HK-2 (cell line): ENCODE measurements around the gene MPL.
"Not testable (repeated sequence)": the region's sequence is repeated elsewhere in the genome, so short reads cannot be mapped to it uniquely, and the experiment has no call there.

Experiments used
- DNase-seq: peaks from one replicate; pipeline ENCODE4 v3.0.0-alpha.2; 2018; ENCODE audit not compliant: unreplicated experiment

The MPL gene

DNA sequence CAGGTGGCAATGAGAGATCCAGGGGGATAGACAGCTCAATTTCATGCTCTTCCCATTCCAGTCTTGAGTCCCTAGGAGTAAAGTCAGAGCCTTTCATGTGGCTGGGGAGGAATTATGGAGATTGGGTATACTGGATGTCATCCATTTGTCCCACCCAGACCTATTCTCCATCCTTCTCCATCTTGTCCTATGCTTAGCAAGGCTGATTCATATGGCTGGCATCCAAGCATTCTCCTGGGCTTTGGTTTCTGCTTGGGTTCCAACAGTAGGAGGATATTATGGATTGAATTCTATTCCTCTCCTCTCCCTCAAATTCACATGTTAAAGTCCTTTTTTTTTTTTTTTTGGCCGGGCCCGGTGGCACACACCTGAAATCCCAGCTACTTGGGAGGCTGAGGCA, 17.3 kb downstream of the MPL start:
- DNase-seq: no peak

DNA sequence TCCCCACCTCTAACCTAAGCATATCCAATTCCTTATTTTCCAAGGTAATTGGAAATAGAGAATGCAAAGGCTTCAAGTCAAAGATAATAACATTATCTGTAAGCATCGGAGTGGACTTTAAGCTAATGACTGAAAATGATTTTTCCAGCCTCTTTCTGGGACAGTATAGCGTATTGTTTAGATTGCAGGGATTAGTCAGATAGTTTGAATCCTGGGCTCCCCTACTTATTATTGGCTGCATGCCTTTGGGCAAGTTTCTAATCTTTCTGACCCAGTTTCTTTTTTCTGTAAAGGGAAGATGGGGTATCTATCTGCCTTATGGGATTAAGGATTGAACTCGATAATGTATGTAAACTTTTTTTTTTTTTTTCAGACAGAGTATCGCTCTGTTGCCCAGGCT, 19.6 kb downstream of the MPL start:
- DNase-seq: no peak

DNA sequence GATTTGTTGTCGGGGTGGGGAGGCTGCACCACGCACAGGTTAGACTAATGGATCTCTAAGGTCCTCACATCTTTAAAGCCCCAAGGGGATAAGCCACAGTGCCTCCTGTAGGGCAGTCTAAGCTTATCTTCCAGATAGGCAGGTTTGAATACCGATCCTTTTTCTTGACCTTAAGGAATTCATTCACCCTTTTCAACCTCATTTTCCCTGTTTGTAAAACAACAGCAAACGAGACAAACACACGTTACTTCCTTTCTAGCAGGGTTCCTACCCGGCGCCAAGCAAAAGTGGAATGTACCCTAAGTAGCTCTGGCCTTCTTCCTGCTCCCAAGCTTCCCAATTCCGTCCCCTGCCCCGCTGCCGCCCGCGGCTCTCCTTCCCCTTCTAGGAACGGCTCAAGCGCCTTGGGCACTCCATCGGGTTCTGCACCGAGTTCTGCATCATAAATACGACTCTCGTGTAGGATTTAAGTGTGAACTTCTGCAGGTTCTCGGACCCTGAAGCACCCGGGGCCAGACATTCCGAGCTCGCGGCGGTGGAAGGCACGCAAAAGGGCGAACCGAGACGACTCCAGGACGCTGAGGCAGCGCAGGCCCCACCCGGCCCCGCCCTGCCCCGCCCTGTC, 20.6 kb downstream of the MPL start:
- no peak for DNase-seq

DNA sequence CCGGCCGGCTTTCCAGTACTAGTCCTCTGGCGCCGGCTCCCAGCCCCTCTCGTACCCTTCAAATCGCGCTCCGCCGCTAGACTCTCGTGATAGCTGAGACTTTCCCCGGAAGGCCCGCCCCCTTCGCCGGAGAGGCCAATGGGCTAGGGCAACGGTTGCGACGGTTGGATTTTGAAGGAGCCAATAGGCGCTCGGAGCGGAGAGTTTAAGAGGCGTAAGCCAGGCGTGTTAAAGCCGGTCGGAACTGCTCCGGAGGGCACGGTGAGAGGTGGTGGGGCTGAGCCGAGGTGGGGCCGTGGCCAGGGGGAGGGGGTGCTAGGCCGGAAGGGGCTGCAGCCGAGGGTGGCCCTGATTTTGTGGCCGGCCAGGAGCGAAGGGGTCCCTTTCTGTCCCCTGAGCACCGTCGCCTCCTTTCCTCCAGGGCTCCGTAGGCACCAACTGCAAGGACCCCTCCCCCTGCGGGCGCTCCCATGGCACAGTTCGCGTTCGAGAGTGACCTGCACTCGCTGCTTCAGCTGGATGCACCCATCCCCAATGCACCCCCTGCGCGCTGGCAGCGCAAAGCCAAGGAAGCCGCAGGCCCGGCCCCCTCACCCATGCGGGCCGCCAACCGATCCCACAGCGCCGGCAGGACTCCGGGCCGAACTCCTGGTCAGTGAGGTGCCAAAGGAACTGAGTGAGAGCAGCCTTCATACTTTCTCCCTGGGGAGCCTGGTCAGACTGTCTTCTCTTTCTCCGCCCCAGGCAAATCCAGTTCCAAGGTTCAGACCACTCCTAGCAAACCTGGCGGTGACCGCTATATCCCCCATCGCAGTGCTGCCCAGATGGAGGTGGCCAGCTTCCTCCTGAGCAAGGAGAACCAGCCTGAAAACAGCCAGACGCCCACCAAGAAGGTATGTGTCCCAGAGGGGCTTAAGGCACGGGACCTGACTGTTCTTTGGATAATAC, 21.4 kb downstream of the MPL start, which contains the start of gene CDC20:
CDC20 (plus strand) TSS at position 236 of the 948 bp plus-strand sequence; CDS start at position 471, 235 bp downstream.
- peak; percentile 99 for DNase-seq

DNA sequence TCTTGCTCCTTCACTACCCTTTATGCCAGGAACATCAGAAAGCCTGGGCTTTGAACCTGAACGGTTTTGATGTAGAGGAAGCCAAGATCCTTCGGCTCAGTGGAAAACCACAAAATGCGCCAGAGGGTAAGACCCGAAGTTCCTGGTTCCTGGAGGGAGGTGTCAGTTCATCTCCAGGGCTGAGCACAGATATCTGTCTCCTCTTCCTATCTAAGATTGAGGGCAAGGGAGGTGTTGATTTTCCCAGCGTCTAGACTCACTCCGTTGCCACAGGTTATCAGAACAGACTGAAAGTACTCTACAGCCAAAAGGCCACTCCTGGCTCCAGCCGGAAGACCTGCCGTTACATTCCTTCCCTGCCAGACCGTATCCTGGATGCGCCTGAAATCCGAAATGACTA, 22.1 kb downstream of the MPL start:
- peak; percentile 29 for DNase-seq

DNA sequence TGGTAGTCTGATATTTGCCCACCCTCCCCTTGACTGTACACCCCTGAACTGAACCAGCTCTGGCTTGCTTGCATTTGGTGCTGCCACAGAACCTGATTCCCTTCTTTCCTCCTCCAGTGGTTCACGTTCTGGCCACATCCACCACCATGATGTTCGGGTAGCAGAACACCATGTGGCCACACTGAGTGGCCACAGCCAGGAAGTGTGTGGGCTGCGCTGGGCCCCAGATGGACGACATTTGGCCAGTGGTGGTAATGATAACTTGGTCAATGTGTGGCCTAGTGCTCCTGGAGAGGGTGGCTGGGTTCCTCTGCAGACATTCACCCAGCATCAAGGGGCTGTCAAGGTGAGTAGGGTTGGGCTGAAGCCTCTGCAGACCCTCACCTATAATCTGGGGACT, 23.0 kb downstream of the MPL start:
- DNase-seq: no peak

DNA sequence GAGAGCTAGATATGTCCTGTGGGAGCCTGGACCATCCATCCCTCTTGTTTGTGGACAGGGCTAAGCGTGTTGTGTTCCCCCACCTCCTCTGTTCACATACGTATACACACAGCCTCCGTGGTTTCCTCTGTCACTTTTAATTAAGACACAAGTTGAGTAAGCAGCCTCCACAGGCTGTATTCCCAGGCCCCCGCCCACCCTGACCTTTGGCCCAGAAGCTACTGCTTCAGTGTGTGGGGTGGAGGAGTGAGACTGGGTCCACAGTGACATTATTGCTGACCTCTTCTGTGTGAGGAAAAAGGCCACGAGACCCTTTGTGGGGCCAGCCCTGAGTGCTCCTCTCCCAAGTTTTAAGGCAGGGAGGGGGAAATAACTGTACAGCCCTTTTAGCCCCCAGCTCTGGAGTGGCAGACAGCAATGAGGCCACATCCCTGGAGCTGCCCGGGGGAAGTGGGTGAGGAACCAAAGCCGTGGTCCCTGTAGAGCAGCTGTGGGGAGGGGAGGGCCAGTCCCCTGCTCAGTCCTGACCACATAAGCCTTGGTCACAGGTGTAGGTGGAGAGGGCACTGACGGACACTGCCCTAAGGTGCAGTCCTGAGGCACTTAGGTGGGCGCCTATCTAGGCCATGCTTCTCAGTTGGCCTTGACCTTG, 25.8 kb downstream of the MPL start:
- peak; percentile 36 for DNase-seq

DNA sequence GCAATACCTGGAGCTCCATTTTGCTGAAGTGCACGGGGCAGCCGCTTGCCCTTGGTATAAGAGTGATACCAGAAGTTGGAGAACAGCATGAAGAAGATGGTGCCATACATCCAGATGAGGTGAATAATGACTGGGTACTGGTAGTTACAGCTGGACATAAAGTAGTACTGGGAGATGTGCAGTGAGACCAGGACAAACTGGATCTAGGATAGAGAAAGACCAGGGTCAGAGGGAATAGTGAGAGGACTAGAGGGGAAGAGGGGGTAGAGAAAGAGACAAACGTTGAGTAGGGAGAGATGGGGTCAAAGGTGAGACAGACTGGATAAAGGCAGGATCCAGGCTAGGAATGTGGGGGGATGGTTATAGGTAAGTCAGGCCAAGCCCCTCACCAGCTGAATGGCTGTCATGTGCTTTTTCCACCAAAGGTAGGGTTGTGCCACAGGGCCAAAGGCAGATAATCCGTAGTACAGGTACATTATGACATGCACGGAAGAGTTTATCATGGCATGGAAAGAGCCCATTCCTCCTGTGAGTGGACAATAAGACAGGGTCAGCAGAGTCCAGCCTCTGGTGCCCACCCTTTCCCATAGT, 26.4 kb downstream of the MPL start:
- no peak for DNase-seq

DNA sequence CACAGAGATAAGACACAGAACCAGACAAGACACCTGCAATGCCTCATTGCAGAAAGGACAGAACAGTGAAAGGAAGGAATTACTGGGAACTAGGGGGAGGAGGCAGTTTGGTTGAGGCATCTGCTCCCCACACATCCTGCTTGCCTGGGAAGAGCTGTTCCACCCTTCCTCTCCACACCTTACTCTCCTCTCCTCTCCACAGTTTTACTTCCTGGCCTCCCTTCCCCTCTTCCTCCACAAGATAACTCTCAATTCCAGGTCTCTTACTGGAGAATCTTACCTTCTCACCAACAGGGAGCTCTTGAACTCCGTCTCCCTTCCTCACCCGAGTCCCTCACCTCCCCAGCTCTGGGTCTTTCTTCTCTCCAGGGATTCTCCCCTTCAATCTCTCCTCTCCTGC, 28.1 kb downstream of the MPL start:
- no peak for DNase-seq

DNA sequence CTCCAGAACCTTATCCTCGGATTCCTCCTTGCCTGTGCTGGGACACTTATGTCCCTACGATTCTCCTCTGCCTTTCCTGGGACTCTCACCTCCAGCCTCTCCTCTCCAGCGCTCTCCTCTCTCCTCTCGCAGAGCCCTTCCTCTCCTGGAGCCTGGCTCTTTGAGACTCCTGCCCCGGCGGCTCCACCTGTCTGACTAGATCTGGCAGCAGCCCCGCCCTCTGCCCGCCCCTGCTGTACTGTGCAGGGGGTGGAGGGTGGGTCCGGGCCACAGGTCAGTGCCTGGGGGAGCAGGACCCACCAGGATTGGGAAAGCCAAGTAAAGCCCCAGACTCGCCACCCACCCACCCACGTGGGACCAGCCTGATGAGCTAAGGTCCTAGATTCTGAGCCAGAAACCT, 28.6 kb downstream of the MPL start:
- DNase-seq: no peak

DNA sequence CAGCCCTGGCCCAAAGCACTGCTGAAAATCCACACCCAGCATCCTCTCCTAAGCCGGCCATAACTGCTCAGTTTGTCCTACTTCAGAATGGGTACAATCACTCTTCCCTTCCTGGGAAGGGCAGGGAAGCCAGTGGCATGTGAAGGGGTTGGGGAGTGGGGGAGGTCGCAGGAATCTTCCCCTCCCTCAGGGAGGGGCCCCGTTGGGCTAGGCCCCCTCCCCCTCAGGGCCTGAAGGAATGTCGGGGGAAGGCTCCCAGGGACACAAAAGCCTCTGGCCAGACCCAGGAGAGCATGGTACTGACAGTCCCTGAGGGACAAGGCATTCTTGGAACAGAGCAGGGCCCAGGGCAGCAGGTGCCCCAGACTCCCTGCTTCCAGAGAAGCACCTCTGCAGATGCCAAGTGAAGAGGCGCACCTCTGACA, 29.0 kb downstream of the MPL start:
- DNase-seq: no peak

DNA sequence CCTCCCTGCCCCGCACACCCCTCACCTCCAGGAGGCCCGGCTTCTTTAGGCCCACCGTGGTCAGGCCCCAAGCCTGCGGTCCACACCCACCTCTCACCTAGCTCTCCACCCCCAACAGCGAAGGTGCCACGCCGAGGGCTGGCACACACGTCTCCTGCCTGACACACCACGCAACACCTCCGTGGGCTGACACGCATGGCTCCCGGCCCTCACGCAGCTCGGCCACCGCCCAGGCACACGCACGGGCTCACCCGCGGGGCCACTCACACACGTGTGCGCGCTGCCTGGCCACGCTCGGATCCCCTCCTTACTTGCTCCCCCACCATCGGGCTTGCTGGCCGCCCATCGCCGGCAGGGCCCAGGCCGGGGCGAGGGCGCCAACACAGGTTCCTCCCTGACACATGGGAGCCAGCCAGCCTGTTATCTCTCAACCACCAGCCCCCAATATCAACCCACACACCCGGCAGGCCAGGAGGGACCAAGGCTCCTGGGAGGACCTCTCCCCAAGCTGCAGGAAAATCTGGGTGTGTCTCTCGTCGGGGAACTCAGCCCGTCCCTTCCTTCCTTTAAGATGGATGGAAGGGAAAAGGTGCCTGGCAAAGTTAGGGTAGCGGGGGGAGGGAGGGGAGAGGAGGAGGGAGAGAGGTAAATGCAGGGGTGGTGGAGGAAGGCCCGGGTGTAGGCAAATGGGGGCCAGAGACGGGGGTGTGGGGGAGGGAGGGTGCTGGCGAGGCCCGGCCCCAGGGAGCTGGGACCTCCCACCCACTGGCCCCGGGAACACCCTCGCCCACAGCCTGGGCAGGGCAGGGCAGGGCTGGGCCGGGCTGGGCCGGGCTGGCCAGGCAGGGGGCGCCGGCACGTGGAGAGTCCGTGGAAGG, 29.6 kb downstream of the MPL start:
- peak; percentile 30 for DNase-seq

DNA sequence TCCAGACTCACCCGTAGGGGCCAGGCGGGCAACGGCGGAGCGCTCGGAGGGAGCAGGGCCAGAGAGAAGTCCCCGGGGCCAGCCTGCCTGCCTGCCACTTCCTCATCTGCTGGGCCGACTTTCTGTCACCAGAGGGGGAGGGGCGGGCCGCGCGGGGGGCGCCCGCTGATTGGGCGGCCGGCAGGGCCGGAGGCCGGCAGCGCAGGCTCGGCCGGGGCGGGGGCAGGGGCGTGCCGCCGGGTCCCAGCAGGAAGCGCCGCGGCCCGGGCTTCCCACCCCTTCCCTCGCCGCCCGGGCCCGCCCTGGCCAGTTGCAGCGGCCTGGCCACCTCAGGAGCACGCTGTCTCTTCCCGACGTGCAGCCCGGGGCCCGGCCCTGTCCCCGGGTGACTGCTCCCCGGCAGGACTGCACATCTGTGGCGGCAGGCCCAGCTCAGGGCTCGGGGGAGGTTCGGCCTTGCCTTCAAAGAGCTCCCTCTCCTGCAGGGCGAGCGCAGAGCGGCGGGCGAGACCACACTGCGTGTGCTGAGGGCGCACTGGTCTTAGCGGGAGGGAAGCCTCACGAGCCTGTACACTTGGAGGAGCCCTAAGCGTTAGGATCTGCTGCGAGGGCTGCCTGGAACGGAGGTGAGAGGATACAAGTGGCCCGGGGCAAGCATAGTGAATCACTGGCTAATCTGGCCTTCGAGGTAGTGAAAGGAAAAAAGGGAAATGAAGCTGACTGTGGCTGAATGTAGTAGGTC, 30.5 kb downstream of the MPL start, which contains the start of gene ELOVL1:
ELOVL1 (minus strand) TSS at position 108 of the 742 bp plus-strand sequence. CDS start 2,402 bp downstream, outside the sequence.
- DNase-seq: peak; percentile 95

DNA sequence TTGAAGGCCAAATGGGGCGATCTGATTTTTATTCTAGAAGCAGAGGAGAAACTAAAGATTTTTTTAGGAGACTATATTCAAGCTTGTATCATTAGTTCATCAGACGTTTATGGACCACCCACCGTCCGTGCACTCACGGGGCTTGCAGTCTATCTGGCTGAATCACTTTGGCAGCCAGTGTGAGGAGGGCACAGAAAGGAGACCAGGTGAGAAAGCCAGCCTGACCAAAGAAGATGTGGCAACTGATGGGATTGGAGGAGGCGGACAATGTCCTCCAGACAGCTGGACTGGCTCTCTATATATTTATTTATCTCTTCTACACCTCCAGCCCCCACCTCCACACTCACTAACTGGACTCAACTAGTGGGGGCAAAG, 31.0 kb downstream of the MPL start:
- DNase-seq: peak; percentile 44

DNA sequence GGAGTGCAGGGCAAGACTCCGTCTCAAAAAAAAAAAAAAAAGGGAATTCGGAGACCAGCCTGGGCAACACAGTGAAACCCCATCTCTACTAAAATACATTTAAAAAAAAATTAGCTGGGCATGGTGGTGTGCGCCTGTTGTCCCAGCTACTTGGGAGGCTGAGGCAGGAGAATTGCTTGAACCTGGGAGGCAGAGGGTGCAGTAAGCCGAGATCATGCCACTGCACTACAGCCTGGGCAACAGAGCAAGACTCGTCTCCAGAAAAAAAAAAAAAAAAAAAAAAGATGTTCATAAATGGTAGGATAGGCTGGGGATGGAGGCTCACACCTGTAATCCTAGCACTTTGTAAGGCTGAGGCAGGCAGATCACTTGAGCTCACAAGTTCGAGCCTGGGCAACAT, 32.2 kb downstream of the MPL start:
- DNase-seq: not testable (repeated sequence)

DNA sequence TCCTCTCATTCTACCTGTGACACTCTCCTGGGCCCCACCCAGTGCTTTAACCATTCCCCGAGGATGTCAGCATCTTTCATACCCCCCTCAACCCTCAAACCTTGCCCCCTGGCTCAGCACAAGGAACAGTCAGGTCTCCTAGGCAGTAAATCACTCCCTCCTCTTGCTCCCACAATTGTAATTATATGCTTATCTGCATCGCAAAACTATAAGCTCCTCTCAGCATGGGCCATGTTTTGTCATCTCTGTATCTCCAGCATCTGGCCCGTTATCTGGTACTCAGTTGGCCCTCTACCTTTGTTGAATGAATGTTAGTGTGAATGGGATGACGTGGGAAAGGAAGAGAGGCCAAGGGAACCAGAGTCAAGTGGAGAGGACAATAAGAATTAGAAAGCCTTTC, 32.9 kb downstream of the MPL start:
- no peak for DNase-seq

DNA sequence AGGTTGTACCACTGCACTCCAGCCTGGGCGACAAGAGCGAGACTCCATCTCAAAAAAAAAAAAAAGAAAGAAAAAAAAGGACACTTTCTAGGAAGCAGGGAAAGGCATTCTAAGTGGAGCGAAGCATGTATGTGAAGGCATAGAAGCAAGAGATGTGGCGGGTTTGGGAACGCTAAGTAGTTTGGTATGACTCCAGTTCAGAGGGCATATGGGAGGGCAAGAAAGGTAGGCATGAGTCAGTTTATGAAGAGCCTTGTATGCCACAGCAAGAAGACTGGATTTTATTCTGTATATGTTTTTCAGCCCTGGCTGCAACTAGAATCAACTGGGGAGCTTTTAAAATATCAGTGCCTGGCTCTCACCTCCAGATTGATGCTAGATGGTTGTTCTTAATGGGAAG, 34.6 kb downstream of the MPL start:
- no peak for DNase-seq

DNA sequence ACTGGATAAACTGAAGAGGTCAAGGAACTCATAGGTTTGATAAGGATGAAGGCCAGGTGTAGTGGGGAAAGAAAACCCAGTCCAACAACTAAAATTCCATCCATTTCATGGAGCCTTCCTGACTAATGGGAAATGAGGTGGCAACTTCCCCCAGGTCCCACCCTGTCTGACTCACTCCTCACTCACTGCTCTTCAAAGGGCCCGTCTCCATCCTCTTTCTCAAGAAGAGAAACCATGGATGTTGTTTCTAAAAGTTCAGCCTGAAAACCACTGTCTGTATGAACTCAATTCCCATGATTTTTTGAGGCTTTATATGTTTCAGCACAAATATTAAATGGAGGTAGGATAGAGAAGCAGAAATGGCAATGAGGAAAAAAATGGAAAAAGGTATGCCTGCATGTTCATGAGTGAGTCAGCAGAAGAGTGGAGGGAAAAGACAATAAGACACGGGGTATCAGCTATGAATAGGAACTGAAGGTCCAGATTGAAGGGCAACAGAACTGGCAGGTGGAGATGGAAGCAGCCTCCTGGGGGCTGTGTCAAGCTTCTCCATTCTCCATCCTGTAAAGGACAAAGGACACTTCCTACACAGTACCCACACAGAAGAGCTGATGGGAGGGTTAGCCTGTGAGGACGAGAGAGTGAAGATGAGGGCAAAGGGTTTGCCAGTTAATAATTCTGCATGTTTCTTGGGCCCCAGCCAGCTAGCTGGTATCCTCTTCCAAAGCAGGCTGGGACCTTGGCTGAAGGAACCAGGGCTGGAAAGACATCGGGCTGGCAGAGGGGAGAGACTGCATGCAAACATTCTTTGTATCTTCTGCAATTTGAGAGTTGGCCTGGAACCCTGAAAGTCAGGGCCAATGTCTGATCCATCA, 35.7 kb downstream of the MPL start:
- peak; percentile 40 for DNase-seq

DNA sequence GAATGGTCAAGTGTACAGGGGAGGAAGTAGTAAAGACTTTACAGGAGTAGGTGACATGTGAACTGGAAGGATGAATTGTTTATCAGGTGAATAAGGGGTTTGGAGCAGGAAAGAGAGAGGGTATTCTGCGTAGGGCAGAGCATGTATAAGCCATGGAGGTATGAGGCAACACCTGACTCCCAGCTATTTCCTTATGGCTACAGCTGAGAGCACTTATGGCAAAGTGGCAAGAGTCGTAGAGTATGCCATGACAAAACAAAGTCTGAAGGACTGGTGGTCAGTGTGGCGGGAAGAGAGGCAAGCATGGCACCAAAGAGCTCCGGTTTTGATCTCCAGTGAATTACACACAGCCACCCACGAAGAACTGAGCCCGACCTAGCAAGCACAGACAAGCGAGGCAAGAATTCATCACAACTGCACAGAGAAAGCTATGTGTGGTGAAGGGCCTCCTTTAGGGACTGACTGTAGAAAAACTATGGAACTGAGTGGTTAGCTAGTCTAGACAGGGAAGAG, 39.2 kb downstream of the MPL start:
- DNase-seq: no peak
